Activated CD8-positive, alpha-beta memory T cell treated with anti-CD3 and anti-CD28 coated beads, Interleukin-2, amount 50 U/mL, for 24 hours (primary cell): ENCODE data around the gene ZIC3.
"Not testable (repeated sequence)": the region's sequence is repeated elsewhere in the genome, so short reads cannot be mapped to it uniquely, and the experiment has no call there.

Source experiments
- DNase-seq: peaks from one replicate; pipeline ENCODE4 v3.0.0-alpha.2; 2020; ENCODE audit errors: extremely low read depth

Gene ZIC3

GRCh38 chrX:137565921-137566745 is at the start of gene ZIC3:
TSS of gene ZIC3 (plus strand) at chrX:137566127. CDS start at chrX:137566692, 565 bp downstream.
- no peak for DNase-seq

GRCh38 chrX:137519459-137519858 is 46.5 kb upstream of the ZIC3 start:
- no peak for DNase-seq

- no peak for DNase-seq
Observed at GRCh38 chrX:137545711-137546651, 19.9 kb upstream of the ZIC3 start.

- no peak for DNase-seq
Observed at GRCh38 chrX:137547291-137547690, 18.6 kb upstream of the ZIC3 start.

- DNase-seq = no peak
Observed at GRCh38 chrX:137548261-137548660, 17.7 kb upstream of the ZIC3 start.

- DNase-seq = no peak
Observed at GRCh38 chrX:137549073-137549472, 16.9 kb upstream of the ZIC3 start.

- DNase-seq = no peak
Observed at GRCh38 chrX:137549851-137550664, 15.9 kb upstream of the ZIC3 start.

- DNase-seq = no peak
Observed at GRCh38 chrX:137550665-137551261, 15.2 kb upstream of the ZIC3 start.

GRCh38 chrX:137552098-137552497 is 13.8 kb upstream of the ZIC3 start:
- DNase-seq = not testable (repeated sequence)

GRCh38 chrX:137562096-137562495 is 3.8 kb upstream of the ZIC3 start:
- DNase-seq = no peak

- no peak for DNase-seq
Observed at GRCh38 chrX:137563681-137564651, 2.0 kb upstream of the ZIC3 start.

- no peak for DNase-seq
Observed at GRCh38 chrX:137565318-137565904, 516 bp upstream of the ZIC3 start.

- no peak for DNase-seq
Observed at GRCh38 chrX:137566746-137567679, 1.1 kb downstream of the ZIC3 start.

- no peak for DNase-seq
Observed at GRCh38 chrX:137567682-137568232, 1.8 kb downstream of the ZIC3 start.

GRCh38 chrX:137568741-137569469 is 3.0 kb downstream of the ZIC3 start:
- no peak for DNase-seq

- no peak for DNase-seq
Observed at GRCh38 chrX:137569470-137569891, 3.6 kb downstream of the ZIC3 start.

GRCh38 chrX:137573324-137574101 is 7.6 kb downstream of the ZIC3 start:
- no peak for DNase-seq
